C4-2B (cell line): ENCODE results near the gene SCAPER.

ENCODE experiments used
- CTCF ChIP-seq: fragments of 450-650 bp; conservative IDR thresholded peaks from 2 replicates; pipeline ENCODE4 v1.5.1; 2017; ENCODE audit warnings: mild to moderate bottlenecking
- ZFX ChIP-seq: fragments of 450-650 bp; IDR thresholded peaks from 2 replicates; pipeline ENCODE4 v1.6.1; 2017

- TF ChIP-seq CTCF (no peak), ZFX (no peak)
Observed at GRCh38 chr15:76526111-76526510, 379.0 kb downstream of the SCAPER start.
